GM12865 (cell line): ENCODE results near the gene STEAP3.

Source experiments
- DNase-seq: peaks from one replicate; pipeline ENCODE4 v3.0.0; 2010; ENCODE audit warnings: low read depth
- H3K4me3 ChIP-seq: 2 replicates; pipeline ENCODE4 v1.5.1; 2011; ENCODE audit warnings: mild to moderate bottlenecking, low read depth, low read length, control low read depth
- CTCF ChIP-seq: IDR thresholded peaks from 2 replicates; pipeline ENCODE4 v1.5.1; 2011; ENCODE audit warnings: low read length, control low read depth, low read depth, inconsistent platforms; ENCODE audit not compliant: insufficient read depth; ENCODE audit errors: missing control alignments

The STEAP3 gene

DNA sequence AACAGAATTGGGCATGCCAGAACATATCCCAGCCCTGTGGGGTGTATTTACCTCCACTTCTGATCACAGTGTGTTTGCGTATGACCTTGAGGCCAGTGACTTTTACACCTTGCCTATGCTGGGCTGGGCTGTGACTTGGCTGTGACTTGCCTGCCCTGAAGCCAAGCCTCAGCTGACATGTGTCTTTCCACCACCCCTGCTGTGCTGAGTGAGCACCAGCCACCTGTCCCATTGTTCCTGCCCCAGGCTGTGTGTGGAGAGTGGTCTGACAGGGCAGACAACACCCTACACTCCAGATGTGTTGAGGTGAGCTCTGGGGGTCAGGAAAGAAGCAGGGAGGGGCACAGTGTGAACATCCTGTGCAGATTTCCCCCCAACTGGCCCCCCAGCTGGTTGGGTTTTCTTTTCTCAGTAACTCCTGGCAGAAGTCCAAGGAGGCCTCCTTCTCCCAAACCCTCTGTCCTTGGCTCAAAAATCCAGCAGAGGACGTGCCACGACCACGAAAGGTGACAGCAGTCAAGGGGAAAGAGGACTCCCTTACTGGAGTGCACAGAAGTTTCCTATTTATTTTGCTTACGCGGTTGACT is 5.1 kb upstream of the STEAP3 start:
- peak; percentile 42 for TF ChIP-seq CTCF
- H3K4me3 ChIP-seq: no peak overlapping the region
- peak; percentile 39 for DNase-seq

- TF ChIP-seq CTCF: no peak
- H3K4me3 ChIP-seq: no peak overlapping the region
- no peak for DNase-seq
Measured at GRCh38 chr2:119219873-119220272, 3.8 kb upstream of the STEAP3 start.

DNA sequence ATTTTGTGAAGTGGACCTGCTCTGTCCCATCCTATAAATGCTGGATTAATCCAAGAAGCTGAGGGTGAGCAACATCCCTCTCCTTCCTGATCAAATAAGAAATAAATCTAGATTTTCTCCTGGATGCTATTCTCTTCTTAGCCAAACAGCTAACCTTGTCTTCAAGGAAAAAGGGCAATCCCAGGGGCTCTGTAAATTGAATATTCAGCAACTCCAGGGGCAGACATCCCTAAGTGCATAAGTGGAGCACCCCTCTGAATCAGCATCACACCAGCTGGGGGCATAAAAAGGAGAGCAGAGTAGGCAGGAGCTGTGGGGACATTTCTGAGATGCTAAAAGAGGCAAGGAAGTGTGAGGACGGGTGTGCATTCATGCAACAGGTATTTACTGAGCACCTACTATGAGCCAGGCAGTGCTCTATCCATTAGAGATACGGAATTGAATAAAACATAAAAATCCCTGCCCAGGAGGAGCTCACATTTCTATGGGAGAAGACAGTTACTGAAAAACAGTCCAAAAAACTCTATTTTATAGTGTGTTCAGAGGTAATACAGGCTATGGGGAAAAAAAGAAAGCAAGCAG is 2.8 kb upstream of the STEAP3 start:
- no peak overlapping the region for H3K4me3 ChIP-seq
- no peak for TF ChIP-seq CTCF
- no peak for DNase-seq

DNA sequence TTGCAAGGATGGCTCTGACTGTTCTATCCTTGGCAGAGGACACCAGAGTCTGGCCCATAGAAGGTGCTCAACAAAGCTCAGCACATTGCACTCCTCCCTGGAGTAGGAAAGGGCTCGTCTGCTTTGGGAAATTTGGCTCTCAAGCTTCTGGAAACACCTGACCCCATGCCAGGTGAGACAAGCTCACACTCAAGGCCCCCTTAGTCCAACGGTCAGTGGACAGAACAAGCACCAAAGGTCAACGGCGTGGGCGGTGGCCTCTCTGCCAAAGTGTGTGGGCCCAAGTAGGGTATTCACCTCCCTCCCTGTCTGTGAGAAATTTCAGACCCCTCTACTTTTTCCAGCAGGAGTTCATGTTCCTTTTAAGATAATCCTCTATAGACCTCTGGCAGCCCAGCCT is 2.0 kb upstream of the STEAP3 start:
- DNase-seq: no peak
- no peak for TF ChIP-seq CTCF

GRCh38 chr2:119222213-119222612 is 1.4 kb upstream of the STEAP3 start:
- H3K4me3 ChIP-seq: no peak overlapping the region
- TF ChIP-seq CTCF: no peak
- no peak for DNase-seq

More for the DNA sequence above, 2.0 kb upstream of the STEAP3 start:
- no peak overlapping the region for H3K4me3 ChIP-seq

DNA sequence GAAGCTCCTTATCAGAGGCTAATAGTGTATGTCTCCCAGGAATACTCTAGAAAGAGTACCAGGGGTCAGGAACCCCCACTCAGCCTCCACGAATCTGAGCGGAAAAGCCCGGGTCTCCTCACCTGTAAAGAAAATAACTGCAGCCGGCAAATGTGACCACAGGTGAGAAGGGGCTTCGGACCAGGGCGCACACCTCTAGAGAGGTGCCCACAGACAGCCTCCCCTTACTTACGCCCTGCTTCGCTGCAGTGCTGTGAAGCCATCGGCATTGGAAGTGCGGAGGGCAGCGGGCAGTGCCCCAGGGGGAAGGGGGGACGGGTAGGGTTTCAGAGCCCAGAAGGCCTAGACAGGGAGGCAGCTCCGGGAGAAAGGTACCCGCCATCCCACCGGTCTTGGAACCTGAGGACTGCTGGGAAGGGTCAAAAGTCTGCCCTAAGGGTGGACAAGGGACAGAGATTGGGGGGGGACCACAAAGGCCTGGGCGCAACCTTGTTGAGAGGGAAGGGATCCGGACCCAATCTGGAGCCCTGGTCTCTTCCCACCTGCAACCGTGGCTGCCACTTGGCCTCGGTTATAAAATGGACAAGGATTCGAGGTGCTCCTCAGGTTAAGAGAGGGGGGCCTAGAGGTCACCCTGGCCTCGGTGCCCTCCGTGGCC is 642 bp upstream of the STEAP3 start:
- DNase-seq: no peak
- no peak for TF ChIP-seq CTCF
- H3K4me3 ChIP-seq: peak overlapping the region; percentile 84
